Fibroblast of lung (primary cell): ENCODE results near the gene LIN7C. TPM values are rescaled to one million over a fixed set of nuclear protein-coding genes. Genes with fewer than 3 reads are reported as not detected.
A peak's percentile ranks its signal among the peaks of the same experiment; 100 is the strongest.
"Not testable (repeated sequence)": the region's sequence is repeated elsewhere in the genome, so short reads cannot be mapped to it uniquely, and the experiment has no call there.

Experiments
- DNase-seq, 2 donors: peaks; one replicate each; pipeline versions ENCODE4 v3.0.0 to v3.0.0-alpha.2; 2010; ENCODE audit warnings: low read depth in 2 of 2
- H2AFZ ChIP-seq: 2 replicates; pipeline ENCODE4 v1.5.1; 2012; ENCODE audit warnings: low read length, control low read depth, inconsistent platforms
- H3K27ac ChIP-seq: 2 replicates; pipeline ENCODE4 v1.5.1; 2011; ENCODE audit warnings: low read length, control low read depth; ENCODE audit not compliant: insufficient read depth
- H3K27me3 ChIP-seq: 2 replicates; pipeline ENCODE4 v1.5.1; 2011; ENCODE audit warnings: mild to moderate bottlenecking, low read length; ENCODE audit not compliant: control insufficient read depth, insufficient read depth
- H3K36me3 ChIP-seq: 2 replicates; pipeline ENCODE4 v1.5.1; 2011; ENCODE audit warnings: low read length; ENCODE audit not compliant: control insufficient read depth, insufficient read depth
- H3K4me1 ChIP-seq: 2 replicates; pipeline ENCODE4 v1.5.1; 2011; ENCODE audit warnings: low read length; ENCODE audit not compliant: control insufficient read depth, insufficient read depth; ENCODE audit errors: extremely low read depth
- H3K4me2 ChIP-seq: 2 replicates; pipeline ENCODE4 v1.5.1; 2011; ENCODE audit warnings: low read length, control low read depth; ENCODE audit not compliant: insufficient read depth; ENCODE audit errors: extremely low read depth
- H3K4me3 ChIP-seq, 4 experiments: fragments of 200-600 bp in 1 of 4; sonication (generic) in 1 of 4; replicated peaks in 1 of 4; 2 replicates each; pipeline ENCODE4 v1.5.1; 2011 to 2016; ENCODE audit warnings: low read length in 4 of 4, low read depth in 3 of 4, mild to moderate bottlenecking in 3 of 4, control low read depth in 2 of 4, inconsistent platforms in 1 of 4, mixed read lengths in 1 of 4; ENCODE audit not compliant: insufficient read depth in 1 of 4; ENCODE audit errors: control extremely low read depth in 1 of 4
- H3K79me2 ChIP-seq: 2 replicates; pipeline ENCODE4 v1.5.1; 2012; ENCODE audit warnings: mild to moderate bottlenecking, low read length, inconsistent platforms; ENCODE audit not compliant: control insufficient read depth, insufficient read depth
- H3K9ac ChIP-seq: 2 replicates; pipeline ENCODE4 v1.5.1; 2011; ENCODE audit warnings: mild to moderate bottlenecking, low read length, control low read depth; ENCODE audit not compliant: insufficient read depth
- H3K9me3 ChIP-seq: 2 replicates; pipeline ENCODE4 v1.5.1; 2012; ENCODE audit warnings: low read depth, low read length; ENCODE audit not compliant: control insufficient read depth, insufficient read depth
- H4K20me1 ChIP-seq: 2 replicates; pipeline ENCODE4 v1.5.1; 2011; ENCODE audit warnings: low read length; ENCODE audit not compliant: control insufficient read depth, insufficient read depth; ENCODE audit errors: extremely low read depth
- CTCF ChIP-seq, 2 donors: IDR thresholded peaks in 1 of 2; conservative IDR thresholded peaks in 1 of 2; 1 replicate in 1 of 2; 2 replicates in 1 of 2; pipeline ENCODE4 v1.5.1; 2011 to 2012; ENCODE audit warnings: low read length in 2 of 2, control low read depth in 1 of 2, inconsistent platforms in 1 of 2, low read depth in 1 of 2, mild to moderate bottlenecking in 1 of 2
- EZH2 ChIP-seq: IDR thresholded peaks from 2 replicates; pipeline ENCODE4 v1.5.1; 2012; ENCODE audit warnings: low read length, control low read depth, mild to moderate bottlenecking; ENCODE audit errors: missing control alignments
- polyA plus RNA-seq, 2 donors: library from polyadenylated mRNA; depleted of rRNA in 1 of 2; stranded (reverse) in 1 of 2; unstranded in 1 of 2; fragments of >200 nt; gene quantifications; 2 replicates each; pipeline ENCODE4 v1.2.1, GENCODE V29; 2011 to 2012; ENCODE audit warnings: missing spikeins in 1 of 2
- total RNA-seq: library from RNA; depleted of rRNA; stranded (reverse); fragments of >200 nt; gene quantifications from 2 replicates; pipeline ENCODE4 v1.2.1, GENCODE V29; 2014

Gene LIN7C
- total and polyA plus RNA-seq, 2 donors (not counting 1 experiment from before 2014, with no cell fraction given): 43.2 to 62.6 TPM

- Histone ChIP-seq H3K9me3 (no peaks in the 10 kb centered on the region), H3K4me1 (no peaks in the 10 kb centered on the region), H3K4me2 (no peak overlapping the region), H3K79me2 (no peaks in the 10 kb centered on the region), H3K9ac (no peak overlapping the region), H3K4me3 (no peak overlapping the region), H3K27ac (no peak overlapping the region), H4K20me1 (no peaks in the 10 kb centered on the region), H3K27me3 (no peaks in the 10 kb centered on the region), H2AFZ (no peak overlapping the region), H3K36me3 (no peaks in the 10 kb centered on the region)
- DNase-seq: peak in 1 of 2 donors; percentile 56
- TF ChIP-seq EZH2 (no peak), CTCF (conservative IDR thresholded peaks at IDR 0.05 in 1 of 2, IDR thresholded peaks at IDR 0.05 in 1 of 2; ENCODE audit: low read depth in 1 of 2, low read length in 2 of 2) (no peak)
These were observed 55.2 kb downstream of the LIN7C start for GRCh38 chr11:27451244-27451965.

DNA sequence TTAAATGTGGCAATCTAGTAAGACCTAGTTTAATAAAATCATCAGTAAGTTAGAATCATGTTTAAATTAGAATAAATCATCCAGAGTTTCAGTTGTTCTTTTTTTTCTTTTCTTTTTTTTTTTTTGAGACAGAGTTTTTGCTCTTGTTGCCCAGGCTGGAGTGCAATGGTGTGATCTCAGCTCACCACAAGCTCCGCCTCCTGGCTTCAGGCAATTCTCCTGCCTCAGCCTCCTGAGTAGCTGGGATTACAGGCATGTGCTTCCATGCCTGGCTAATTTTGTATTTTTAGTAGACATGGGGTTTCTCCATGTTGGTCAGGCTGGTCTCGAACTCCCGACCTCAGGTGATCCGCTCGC is 58.4 kb downstream of the LIN7C start:
- H3K27me3 ChIP-seq, H3K36me3 ChIP-seq, H3K4me1 ChIP-seq, H3K9me3 ChIP-seq, H3K9ac ChIP-seq, H2AFZ ChIP-seq, H4K20me1 ChIP-seq, H3K27ac ChIP-seq, H3K4me3 ChIP-seq, H3K4me2 ChIP-seq, H3K79me2 ChIP-seq: not testable (repeated sequence)
- DNase-seq: peak in 1 of 2 donors; percentile 44

DNA sequence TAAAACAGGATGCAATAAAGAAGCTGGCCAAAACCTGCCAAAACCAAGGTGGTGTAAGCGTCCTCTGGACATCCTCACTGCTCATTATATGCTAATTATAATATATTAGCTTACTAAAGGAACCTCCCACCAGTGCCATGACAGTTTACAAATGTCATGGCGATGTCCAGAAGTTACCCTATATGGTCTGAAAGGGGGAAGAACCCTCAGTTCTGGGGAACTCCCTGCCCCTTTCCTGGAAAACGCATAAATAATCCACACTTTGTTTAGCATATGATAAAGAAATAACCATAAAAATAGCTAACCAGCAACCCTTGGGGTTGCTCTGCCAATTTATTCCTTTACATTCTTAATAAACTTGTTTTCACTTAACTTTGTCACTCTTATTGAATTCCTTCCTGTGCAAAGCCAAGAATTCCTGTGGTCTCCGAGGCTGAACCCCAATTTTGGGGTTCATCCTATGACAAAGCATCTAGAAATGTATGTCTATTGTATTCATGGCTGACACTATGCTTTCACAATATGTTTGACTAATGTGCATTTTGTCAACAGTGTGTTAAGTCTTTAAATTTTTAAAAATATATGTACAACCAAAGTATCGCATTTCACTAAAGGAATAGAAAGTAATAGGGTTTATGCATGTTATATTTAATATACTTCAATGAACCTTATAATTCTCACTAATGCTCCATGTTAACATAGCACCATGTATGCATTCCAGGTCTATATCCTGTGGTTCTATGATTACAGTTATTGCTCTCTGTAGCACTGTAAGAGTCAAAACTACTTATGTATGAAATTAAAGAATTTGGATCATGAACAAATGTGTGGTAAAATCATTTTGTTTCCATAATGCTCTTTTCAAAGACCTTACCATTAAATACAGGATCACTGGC is 59.0 kb downstream of the LIN7C start:
- DNase-seq: peak in 1 of 2 donors; percentile 74
- Histone ChIP-seq H3K4me1 (no peaks in the 10 kb centered on the region), H3K36me3 (no peaks in the 10 kb centered on the region), H4K20me1 (no peaks in the 10 kb centered on the region), H3K79me2 (no peaks in the 10 kb centered on the region), H3K4me3 (no peak overlapping the region), H2AFZ (no peak overlapping the region), H3K4me2 (no peak overlapping the region), H3K27ac (no peak overlapping the region), H3K9me3 (no peaks in the 10 kb centered on the region), H3K9ac (no peak overlapping the region), H3K27me3 (no peaks in the 10 kb centered on the region)
- TF ChIP-seq EZH2 (no peak), CTCF (conservative IDR thresholded peaks at IDR 0.05 in 1 of 2, IDR thresholded peaks at IDR 0.05 in 1 of 2; ENCODE audit: low read depth in 1 of 2, low read length in 2 of 2) (no peak)
